ENCODE data around the gene CYP2J2. TPM values are rescaled to one million over a fixed set of nuclear protein-coding genes. Genes with fewer than 3 reads are reported as not detected.
"Not testable (repeated sequence)": the region's sequence is repeated elsewhere in the genome, so short reads cannot be mapped to it uniquely, and the experiment has no call there.

Gene CYP2J2
- total RNA-seq, 3 donors from 2014 or later (not counting 1 experiment from before 2014, with no cell fraction given) = 0.20 to 0.21 TPM; not detected in 1

- Mint-ChIP-seq H3K27me3 (ENCODE audit: low read depth in 2 of 2) (no peaks in the 10 kb centered on the region), H3K4me1 (no peaks in the 10 kb centered on the region), H3K27ac (no peak overlapping the region), H3K36me3 (no peaks in the 10 kb centered on the region), H3K4me3 (no peak overlapping the region), H3K9me3 (peaks cover 3 to 6% of the 10 kb centered on the region in 2 donors)
- WGBS (ENCODE audit: insufficient coverage) = 92% methylated on average over 4 of the region's 4 CpGs
- H3K27me3 ChIP-seq (ENCODE audit: control insufficient read depth, insufficient read depth, low read length) = no peaks in the 10 kb centered on the region
- DNase-seq = no peak
- intact Hi-C loops (cut with micrococcal nuclease) = no loop called here
- H3K36me3 ChIP-seq (ENCODE audit: control insufficient read depth, insufficient read depth, low read length) = no peaks in the 10 kb centered on the region
- no peaks in the 10 kb centered on the region for H3K9me3 ChIP-seq (ENCODE audit: control insufficient read depth, insufficient read depth, low read length)
- H3K4me3 ChIP-seq (ENCODE audit: low read length) = no peak overlapping the region
- no peaks in the 10 kb centered on the region for H3K4me1 ChIP-seq (ENCODE audit: control insufficient read depth, insufficient read depth, low read length)
- no peak for ATAC-seq
- no peak overlapping the region for H3K27ac ChIP-seq (ENCODE audit: low read length)
- no peak for TF ChIP-seq CTCF (IDR thresholded peaks at IDR 0.05)
Measured at GRCh38 chr1:59856725-59857338, 69.7 kb downstream of the CYP2J2 start.

GRCh38 chr1:59855297-59855696 is 71.3 kb downstream of the CYP2J2 start:
- H3K36me3 ChIP-seq (ENCODE audit: control insufficient read depth, insufficient read depth, low read length); H3K9me3 Mint-ChIP-seq; H3K4me3 Mint-ChIP-seq; H3K4me1 Mint-ChIP-seq; ATAC-seq; H3K27me3 ChIP-seq (ENCODE audit: control insufficient read depth, insufficient read depth, low read length); H3K27ac ChIP-seq (ENCODE audit: low read length); H3K4me3 ChIP-seq (ENCODE audit: low read length); H3K27ac Mint-ChIP-seq; DNase-seq; H3K4me1 ChIP-seq (ENCODE audit: control insufficient read depth, insufficient read depth, low read length); H3K9me3 ChIP-seq (ENCODE audit: control insufficient read depth, insufficient read depth, low read length); H3K36me3 Mint-ChIP-seq; intact Hi-C loops (cut with micrococcal nuclease); H3K27me3 Mint-ChIP-seq (ENCODE audit: low read depth in 2 of 2): not testable (repeated sequence)
- 100% methylated on average over 1 of the region's 1 CpG for WGBS (ENCODE audit: insufficient coverage)

GRCh38 chr1:59852117-59852516 is 74.5 kb downstream of the CYP2J2 start:
- no peaks in the 10 kb centered on the region for H3K9me3 ChIP-seq (ENCODE audit: control insufficient read depth, insufficient read depth, low read length)
- no peaks in the 10 kb centered on the region for H3K36me3 ChIP-seq (ENCODE audit: control insufficient read depth, insufficient read depth, low read length)
- H3K27ac ChIP-seq (ENCODE audit: low read length) = no peak overlapping the region
- Mint-ChIP-seq H3K27ac (no peak overlapping the region), H3K27me3 (ENCODE audit: low read depth in 2 of 2) (no peaks in the 10 kb centered on the region), H3K36me3 (no peaks in the 10 kb centered on the region), H3K4me3 (no peak overlapping the region), H3K9me3 (peaks cover 3 to 6% of the 10 kb centered on the region in 2 donors), H3K4me1 (no peaks in the 10 kb centered on the region)
- H3K4me1 ChIP-seq (ENCODE audit: control insufficient read depth, insufficient read depth, low read length) = no peaks in the 10 kb centered on the region
- ATAC-seq (no peak), DNase-seq (no peak)
- no peak for TF ChIP-seq CTCF (IDR thresholded peaks at IDR 0.05)
- H3K4me3 ChIP-seq (ENCODE audit: low read length) = no peak overlapping the region
- WGBS (ENCODE audit: insufficient coverage) = 86% methylated on average over 1 of the region's 1 CpG
- intact Hi-C loops (cut with micrococcal nuclease) = no loop called here
- no peaks in the 10 kb centered on the region for H3K27me3 ChIP-seq (ENCODE audit: control insufficient read depth, insufficient read depth, low read length)

GRCh38 chr1:59846895-59847282 is 79.7 kb downstream of the CYP2J2 start:
- intact Hi-C loops (cut with micrococcal nuclease) = no loop called here
- no peaks in the 10 kb centered on the region for H3K9me3 ChIP-seq (ENCODE audit: control insufficient read depth, insufficient read depth, low read length)
- Mint-ChIP-seq H3K4me3 (no peak overlapping the region), H3K4me1 (no peaks in the 10 kb centered on the region), H3K27me3 (ENCODE audit: low read depth in 2 of 2) (no peaks in the 10 kb centered on the region), H3K27ac (no peak overlapping the region), H3K36me3 (no peaks in the 10 kb centered on the region), H3K9me3 (no peaks in the 10 kb centered on the region)
- DNase-seq = no peak
- H3K4me3 ChIP-seq (ENCODE audit: low read length) = no peak overlapping the region
- no peak for ATAC-seq
- H3K36me3 ChIP-seq (ENCODE audit: control insufficient read depth, insufficient read depth, low read length) = no peaks in the 10 kb centered on the region
- H3K27ac ChIP-seq (ENCODE audit: low read length) = no peak overlapping the region
- no peaks in the 10 kb centered on the region for H3K4me1 ChIP-seq (ENCODE audit: control insufficient read depth, insufficient read depth, low read length)
- H3K27me3 ChIP-seq (ENCODE audit: control insufficient read depth, insufficient read depth, low read length) = no peaks in the 10 kb centered on the region
- 91% methylated on average over 2 of the region's 2 CpGs for WGBS (ENCODE audit: insufficient coverage)
- no peak for TF ChIP-seq CTCF (IDR thresholded peaks at IDR 0.05)
